GM12875 (cell line): ENCODE data around the gene TMEM141.
"Not testable (repeated sequence)": the region's sequence is repeated elsewhere in the genome, so short reads cannot be mapped to it uniquely, and the experiment has no call there.

Source experiments
- H3K4me3 ChIP-seq: one replicate; pipeline ENCODE4 v1.5.1; 2011; ENCODE audit warnings: low read depth, low read length, control low read depth
- CTCF ChIP-seq: IDR thresholded peaks from 2 replicates; pipeline ENCODE4 v1.5.1; 2011; ENCODE audit warnings: low read depth, mild to moderate bottlenecking, control low read depth, inconsistent platforms, low read length, moderate library complexity, borderline replicate concordance; ENCODE audit not compliant: insufficient read depth

Gene TMEM141

GRCh38 chr9:136765041-136765440 lies 26.1 kb upstream of the TMEM141 start:
- H3K4me3 ChIP-seq = no peak overlapping the region
- no peak for TF ChIP-seq CTCF

DNA sequence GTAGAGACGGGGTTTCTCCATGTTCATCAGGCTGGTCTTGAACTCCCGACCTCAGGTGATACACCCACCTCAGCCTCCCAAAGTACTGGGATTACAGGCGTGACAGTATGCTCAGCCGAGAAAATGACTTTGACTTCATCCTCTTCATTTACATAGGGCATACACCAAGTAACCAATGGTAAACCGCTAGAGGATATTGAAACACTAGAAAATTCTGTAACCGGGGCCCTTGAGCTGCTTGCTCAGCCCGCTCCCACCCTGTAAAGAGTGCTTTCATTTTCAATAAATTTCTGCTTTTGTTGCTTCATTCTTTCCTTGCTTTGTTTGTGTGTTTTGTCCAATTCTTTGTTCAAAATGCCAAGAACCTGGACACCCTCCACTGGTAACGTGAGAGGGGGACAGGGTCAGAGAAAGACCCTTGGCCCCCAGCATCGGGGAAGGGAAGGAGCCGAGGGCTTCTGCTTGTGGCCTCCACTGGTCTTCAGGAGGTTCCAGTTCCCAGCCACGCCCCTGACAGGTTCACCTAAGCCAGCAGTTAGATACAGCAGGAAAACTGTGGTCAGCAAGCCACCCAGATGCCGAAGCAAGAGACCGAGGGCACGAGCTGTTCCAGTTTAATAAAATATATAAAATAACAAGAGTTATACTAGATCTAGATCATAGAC lies 25.3 kb upstream of the TMEM141 start:
- H3K4me3 ChIP-seq = peak overlapping the region; percentile 31

- H3K4me3 ChIP-seq = not testable (repeated sequence)
Observed at GRCh38 chr9:136766410-136767120, 24.6 kb upstream of the TMEM141 start.

DNA sequence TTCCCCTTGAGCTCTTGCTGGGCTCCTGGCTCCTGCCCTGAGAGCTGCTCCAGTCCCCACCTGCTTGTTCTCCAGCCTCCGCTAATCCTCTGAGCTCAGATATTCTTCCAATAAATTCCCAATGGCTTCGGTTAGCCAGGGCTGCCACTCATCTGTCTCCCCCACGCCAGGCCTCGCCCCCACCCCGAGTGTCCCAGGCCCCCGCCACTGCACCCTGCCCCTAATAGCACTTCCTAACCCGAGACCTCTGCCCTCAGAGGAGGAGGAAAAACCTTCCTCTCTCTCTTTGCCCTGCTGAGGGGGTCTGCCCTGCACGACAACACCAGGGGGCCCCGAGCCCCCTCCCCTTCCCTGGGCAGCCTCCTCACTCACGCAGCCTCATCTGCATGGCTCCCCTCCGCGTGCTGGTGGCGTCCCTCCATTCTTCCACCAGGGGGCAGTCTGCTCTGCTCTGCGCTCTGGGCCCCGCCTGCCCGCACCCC lies 21.4 kb upstream of the TMEM141 start:
- peak; percentile 77 for TF ChIP-seq CTCF

DNA sequence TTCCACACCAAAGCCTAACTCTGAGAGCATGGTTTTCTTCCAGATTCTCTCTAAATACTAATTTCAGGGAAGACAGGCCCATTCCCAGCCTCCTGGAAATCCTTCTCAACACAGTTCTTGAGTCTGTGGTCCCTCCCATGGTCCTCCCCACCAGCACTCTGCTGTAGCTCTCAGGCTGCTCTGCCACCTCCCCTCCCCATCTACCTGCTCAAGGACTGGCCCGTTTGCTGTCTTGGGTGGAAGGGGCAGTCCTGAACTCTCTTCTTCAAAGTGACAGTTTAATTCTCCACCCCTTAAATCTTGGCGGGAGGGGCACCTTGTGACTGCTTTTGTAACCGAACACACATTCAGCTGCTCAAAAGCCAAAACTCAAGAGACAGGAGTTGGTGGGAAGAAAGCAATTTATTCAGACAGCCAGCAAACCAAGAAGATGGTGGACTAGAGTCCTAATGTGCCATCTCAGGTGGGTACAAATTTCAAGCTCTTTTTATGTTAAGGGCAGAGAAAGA lies 19.2 kb upstream of the TMEM141 start:
- H3K4me3 ChIP-seq = no peak overlapping the region
- TF ChIP-seq CTCF = no peak

More for the DNA sequence above, 21.4 kb upstream of the TMEM141 start:
- no peak overlapping the region for H3K4me3 ChIP-seq

- no peak for TF ChIP-seq CTCF
- no peak overlapping the region for H3K4me3 ChIP-seq
Observed at GRCh38 chr9:136773386-136774044, 17.6 kb upstream of the TMEM141 start.

DNA sequence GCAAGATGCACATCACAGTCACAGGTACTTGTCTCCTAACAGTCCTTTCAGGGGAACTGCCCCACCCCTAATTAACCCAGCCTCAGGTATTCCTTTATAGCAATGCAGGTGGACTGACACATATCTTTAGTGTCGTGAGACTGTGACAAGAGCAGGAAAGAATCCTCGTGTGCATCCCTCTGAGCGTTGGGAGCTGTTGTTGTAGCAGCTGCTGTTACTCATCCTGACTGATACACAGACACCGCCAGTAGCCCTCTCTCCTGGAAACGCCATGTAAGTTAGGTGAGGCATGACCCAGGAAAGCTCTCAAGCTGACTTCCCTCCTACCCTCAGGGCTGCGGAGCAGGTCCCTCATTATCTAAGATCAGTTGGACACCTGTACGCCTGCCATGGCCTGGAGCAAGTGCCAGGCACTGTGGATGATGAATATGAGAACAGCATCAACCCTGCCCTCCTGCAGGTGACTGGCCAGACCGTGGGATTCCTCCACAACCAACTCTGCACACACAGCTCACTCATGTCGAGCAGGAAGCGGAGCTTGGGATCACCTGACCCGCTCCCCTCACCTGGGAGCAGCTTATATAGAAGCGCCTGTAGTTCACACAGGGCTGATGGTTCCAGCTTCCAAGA lies 16.6 kb upstream of the TMEM141 start:
- TF ChIP-seq CTCF = no peak
- H3K4me3 ChIP-seq = no peak overlapping the region
